OCI-LY3 (cell line): ENCODE measurements around the gene APBB3.

Experiments used
- H2AFZ ChIP-seq: fragments of 200-600, 300-600 bp; shearing (Covaris generic); 2 replicates; pipeline ENCODE4 v1.6.0; 2014; ENCODE audit warnings: antibody characterized with exemption, low read depth, low read length
- H3K27ac ChIP-seq: fragments of 200-600, 300-600 bp; sonication (generic); 2 replicates; pipeline ENCODE4 v1.5.1; 2014; ENCODE audit warnings: mild to moderate bottlenecking, low read length, moderate library complexity, mixed read lengths
- H3K27me3 ChIP-seq: fragments of 200-600, 300-600 bp; sonication (generic); 2 replicates; pipeline ENCODE4 v1.6.1; 2014; ENCODE audit warnings: low read depth, low read length, mixed read lengths
- H3K36me3 ChIP-seq: fragments of 200-600, 300-600 bp; sonication (generic); replicated peaks from 2 replicates; pipeline ENCODE3; 2014; ENCODE audit warnings: low read depth, low read length, mixed read lengths
- H3K4me1 ChIP-seq: fragments of 300-600, 200-600 bp; sonication (generic); 2 replicates; pipeline ENCODE4 v1.6.1; 2014; ENCODE audit warnings: low read length, mixed read lengths
- H3K4me2 ChIP-seq: fragments of 200-600, 300-600 bp; sonication (generic); 2 replicates; pipeline ENCODE4 v1.6.1; 2014; ENCODE audit warnings: low read length, mixed read lengths
- H3K4me3 ChIP-seq: fragments of 300-600, 200-600 bp; sonication (generic); 2 replicates; pipeline ENCODE4 v1.5.1; 2014; ENCODE audit warnings: antibody characterized with exemption, mild to moderate bottlenecking, low read length, moderate library complexity
- H3K79me2 ChIP-seq: fragments of 300-600, 200-600 bp; shearing (Covaris generic); 2 replicates; pipeline ENCODE4 v1.6.1; 2014; ENCODE audit warnings: mild to moderate bottlenecking, low read length, mixed read lengths
- H3K9ac ChIP-seq: fragments of 300-600, 200-600 bp; shearing (Covaris generic); 2 replicates; pipeline ENCODE4 v1.6.0; 2014; ENCODE audit warnings: mild to moderate bottlenecking, low read length, moderate library complexity
- H3K9me3 ChIP-seq: fragments of 200-600, 300-600 bp; shearing (Covaris generic); 2 replicates; pipeline ENCODE4 v1.6.1; 2014; ENCODE audit warnings: low read length, mixed read lengths; ENCODE audit not compliant: insufficient read depth
- H4K20me1 ChIP-seq: fragments of 200-600, 300-600 bp; sonication (generic); 2 replicates; pipeline ENCODE4 v1.6.1; 2016; ENCODE audit warnings: low read length, mixed read lengths; ENCODE audit not compliant: insufficient read depth
- CTCF ChIP-seq: fragments of 200-600, 300-600 bp; sonication (generic); IDR thresholded peaks from 2 replicates; pipeline ENCODE4 v1.5.1; 2014; ENCODE audit warnings: antibody characterized with exemption, low read length, low read depth
- EZH2phosphoT487 ChIP-seq: fragments of 200-600 bp; shearing (Covaris generic); IDR thresholded peaks from 2 replicates; pipeline ENCODE4 v1.6.1; 2018; ENCODE audit warnings: antibody characterized with exemption, mixed run types, low read depth

APBB3 gene

GRCh38 chr5:140567871-140568270 lies 3.5 kb upstream of the APBB3 start:
- no peak overlapping the region for H3K4me2 ChIP-seq
- peaks cover 26% of the 10 kb centered on the region for H3K79me2 ChIP-seq
- H2AFZ ChIP-seq: no peak overlapping the region
- no peaks in the 10 kb centered on the region for H4K20me1 ChIP-seq
- H3K9me3 ChIP-seq: no peaks in the 10 kb centered on the region
- H3K4me1 ChIP-seq: peaks cover 33% of the 10 kb centered on the region
- H3K27ac ChIP-seq: no peak overlapping the region
- no peak for TF ChIP-seq CTCF
- no peaks in the 10 kb centered on the region for H3K27me3 ChIP-seq
- H3K9ac ChIP-seq: no peak overlapping the region
- no peaks in the 10 kb centered on the region for H3K36me3 ChIP-seq
- no peak overlapping the region for H3K4me3 ChIP-seq

GRCh38 chr5:140567136-140567818 lies 2.9 kb upstream of the APBB3 start:
- Histone ChIP-seq H3K36me3 (no peaks in the 10 kb centered on the region), H3K9me3 (no peaks in the 10 kb centered on the region), H3K4me1 (peaks cover 33% of the 10 kb centered on the region), H3K27ac (no peak overlapping the region), H3K27me3 (no peaks in the 10 kb centered on the region), H4K20me1 (no peaks in the 10 kb centered on the region), H3K4me2 (no peak overlapping the region), H3K9ac (no peak overlapping the region), H3K4me3 (no peak overlapping the region), H2AFZ (no peak overlapping the region), H3K79me2 (peaks cover 26% of the 10 kb centered on the region)
- TF ChIP-seq EZH2phosphoT487 (no peak), CTCF (no peak)

GRCh38 chr5:140566665-140567064 lies 2.3 kb upstream of the APBB3 start:
- Histone ChIP-seq H2AFZ (no peak overlapping the region), H3K79me2 (peaks cover 26% of the 10 kb centered on the region), H3K27me3 (no peaks in the 10 kb centered on the region), H3K4me2 (no peak overlapping the region), H3K4me1 (peaks cover 33% of the 10 kb centered on the region), H3K9ac (no peak overlapping the region), H3K36me3 (no peaks in the 10 kb centered on the region), H4K20me1 (no peaks in the 10 kb centered on the region), H3K4me3 (no peak overlapping the region), H3K27ac (no peak overlapping the region), H3K9me3 (no peaks in the 10 kb centered on the region)
- TF ChIP-seq CTCF (no peak), EZH2phosphoT487 (no peak)

GRCh38 chr5:140565780-140566095 lies 1.3 kb upstream of the APBB3 start:
- peaks cover 26% of the 10 kb centered on the region for H3K79me2 ChIP-seq
- H2AFZ ChIP-seq: no peak overlapping the region
- no peaks in the 10 kb centered on the region for H4K20me1 ChIP-seq
- no peak overlapping the region for H3K27ac ChIP-seq
- H3K4me1 ChIP-seq: peaks cover 33% of the 10 kb centered on the region
- no peaks in the 10 kb centered on the region for H3K36me3 ChIP-seq
- TF ChIP-seq CTCF: no peak
- no peak for TF ChIP-seq EZH2phosphoT487
- H3K9me3 ChIP-seq: no peaks in the 10 kb centered on the region
- H3K4me3 ChIP-seq: peak overlapping the region; percentile 100
- H3K4me2 ChIP-seq: peak overlapping the region; percentile 99
- peak overlapping the region; percentile 96; the same call in 1 of the 2 replicates for H3K9ac ChIP-seq
- H3K27me3 ChIP-seq: no peaks in the 10 kb centered on the region
